Measurements from ENCODE around the gene DCLK2. TPM values are rescaled to one million over a fixed set of nuclear protein-coding genes. Genes with fewer than 3 reads are reported as not detected.

Gene DCLK2
- total and polyA plus RNA-seq, 2 donors from 2014 or later = 2.6 to 3.4 TPM

DNA sequence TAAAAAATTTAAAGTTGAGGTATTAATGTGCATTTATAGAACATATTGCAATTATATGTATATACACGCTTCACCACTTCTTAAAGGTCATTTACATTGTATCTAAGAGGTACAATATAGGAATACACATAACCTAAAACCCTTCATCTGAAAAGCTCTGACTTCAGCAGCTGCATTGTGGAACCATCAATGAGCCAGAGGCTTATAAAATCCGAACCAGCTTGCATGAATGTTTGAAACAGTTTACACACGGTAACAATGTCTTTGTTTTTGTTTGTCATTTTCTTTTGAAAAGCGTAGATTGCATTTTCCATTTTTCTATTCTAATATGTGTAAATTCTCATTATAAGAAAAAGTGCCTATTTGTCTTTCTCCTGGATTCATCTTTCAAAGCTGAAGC lies 221.6 kb downstream of the DCLK2 start:
- Histone ChIP-seq H3K27ac (ENCODE audit: low read depth in 2 of 2, low read length in 2 of 2) (no peak overlapping the region), H3K27me3 (ENCODE audit: control insufficient read depth, insufficient read depth, low read length) (no peaks in the 10 kb centered on the region), H3K4me1 (ENCODE audit: control insufficient read depth in 2 of 3, insufficient read depth in 2 of 3, low read depth in 1 of 3, low read length in 3 of 3) (no peaks in the 10 kb centered on the region), H3K9me3 (ENCODE audit: control insufficient read depth in 2 of 3, insufficient read depth in 1 of 3, low read length in 3 of 3) (no peaks in the 10 kb centered on the region), H3K36me3 (ENCODE audit: control insufficient read depth in 2 of 3, insufficient read depth in 3 of 3, low read length in 3 of 3) (no peaks in the 10 kb centered on the region), H3K9ac (ENCODE audit: low read length in 3 of 3) (no peak overlapping the region), H3K4me3 (ENCODE audit: low read length in 3 of 3) (no peak overlapping the region)
- FAIRE-seq (no peak), DNase-seq (no peak)
- TF ChIP-seq, protein P1, sequence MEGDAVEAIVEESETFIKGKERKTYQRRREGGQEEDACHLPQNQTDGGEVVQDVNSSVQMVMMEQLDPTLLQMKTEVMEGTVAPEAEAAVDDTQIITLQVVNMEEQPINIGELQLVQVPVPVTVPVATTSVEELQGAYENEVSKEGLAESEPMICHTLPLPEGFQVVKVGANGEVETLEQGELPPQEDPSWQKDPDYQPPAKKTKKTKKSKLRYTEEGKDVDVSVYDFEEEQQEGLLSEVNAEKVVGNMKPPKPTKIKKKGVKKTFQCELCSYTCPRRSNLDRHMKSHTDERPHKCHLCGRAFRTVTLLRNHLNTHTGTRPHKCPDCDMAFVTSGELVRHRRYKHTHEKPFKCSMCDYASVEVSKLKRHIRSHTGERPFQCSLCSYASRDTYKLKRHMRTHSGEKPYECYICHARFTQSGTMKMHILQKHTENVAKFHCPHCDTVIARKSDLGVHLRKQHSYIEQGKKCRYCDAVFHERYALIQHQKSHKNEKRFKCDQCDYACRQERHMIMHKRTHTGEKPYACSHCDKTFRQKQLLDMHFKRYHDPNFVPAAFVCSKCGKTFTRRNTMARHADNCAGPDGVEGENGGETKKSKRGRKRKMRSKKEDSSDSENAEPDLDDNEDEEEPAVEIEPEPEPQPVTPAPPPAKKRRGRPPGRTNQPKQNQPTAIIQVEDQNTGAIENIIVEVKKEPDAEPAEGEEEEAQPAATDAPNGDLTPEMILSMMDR (IDR thresholded peaks at IDR 0.05; ENCODE audit: borderline replicate concordance, extremely low read depth, insufficient read depth) = no peak
- intact Hi-C loops (cut with DNase I) = no loop called here

GRCh38 chr4:150302553-150302952 lies 224.3 kb downstream of the DCLK2 start:
- H3K9ac ChIP-seq (ENCODE audit: low read length in 3 of 3) = no peak overlapping the region
- H3K4me3 ChIP-seq (ENCODE audit: low read length in 3 of 3) = no peak overlapping the region
- DNase-seq (no peak), FAIRE-seq (peak; percentile 17)
- TF ChIP-seq, protein P1 (IDR thresholded peaks at IDR 0.05; ENCODE audit: borderline replicate concordance, extremely low read depth, insufficient read depth) = no peak
- H3K4me1 ChIP-seq (ENCODE audit: control insufficient read depth in 2 of 3, insufficient read depth in 2 of 3, low read depth in 1 of 3, low read length in 3 of 3) = no peaks in the 10 kb centered on the region
- no peaks in the 10 kb centered on the region for H3K9me3 ChIP-seq (ENCODE audit: control insufficient read depth in 2 of 3, insufficient read depth in 1 of 3, low read length in 3 of 3)
- no peak overlapping the region for H3K27ac ChIP-seq (ENCODE audit: low read depth in 2 of 2, low read length in 2 of 2)
- intact Hi-C loops (cut with DNase I) = no loop called here
- no peaks in the 10 kb centered on the region for H3K36me3 ChIP-seq (ENCODE audit: control insufficient read depth in 2 of 3, insufficient read depth in 3 of 3, low read length in 3 of 3)
- H3K27me3 ChIP-seq (ENCODE audit: control insufficient read depth, insufficient read depth, low read length) = no peaks in the 10 kb centered on the region

- DNase-seq = peak in 1 of 5 donors; percentile 8
- H3K36me3 ChIP-seq (ENCODE audit: control insufficient read depth in 2 of 3, insufficient read depth in 3 of 3, low read length in 3 of 3) = no peaks in the 10 kb centered on the region
- H3K9me3 ChIP-seq (ENCODE audit: control insufficient read depth in 2 of 3, insufficient read depth in 1 of 3, low read length in 3 of 3) = no peaks in the 10 kb centered on the region
- intact Hi-C loops (cut with DNase I) = no loop called here
- H3K4me3 ChIP-seq (ENCODE audit: low read length in 3 of 3) = no peak overlapping the region
- no peak overlapping the region for H3K9ac ChIP-seq (ENCODE audit: low read length in 3 of 3)
- no peak overlapping the region for H3K27ac ChIP-seq (ENCODE audit: low read depth in 2 of 2, low read length in 2 of 2)
- no peaks in the 10 kb centered on the region for H3K27me3 ChIP-seq (ENCODE audit: control insufficient read depth, insufficient read depth, low read length)
- no peak for FAIRE-seq
- TF ChIP-seq, protein P1 (IDR thresholded peaks at IDR 0.05; ENCODE audit: borderline replicate concordance, extremely low read depth, insufficient read depth) = no peak
- no peaks in the 10 kb centered on the region for H3K4me1 ChIP-seq (ENCODE audit: control insufficient read depth in 2 of 3, insufficient read depth in 2 of 3, low read depth in 1 of 3, low read length in 3 of 3)
Observed at GRCh38 chr4:150305995-150306394, 227.8 kb downstream of the DCLK2 start.

GRCh38 chr4:150306719-150307118 lies 228.5 kb downstream of the DCLK2 start:
- DNase-seq (no peak), FAIRE-seq (no peak)
- H3K27ac ChIP-seq (ENCODE audit: low read depth in 2 of 2, low read length in 2 of 2) = no peak overlapping the region
- TF ChIP-seq, protein P1 (IDR thresholded peaks at IDR 0.05; ENCODE audit: borderline replicate concordance, extremely low read depth, insufficient read depth) = no peak
- no peaks in the 10 kb centered on the region for H3K27me3 ChIP-seq (ENCODE audit: control insufficient read depth, insufficient read depth, low read length)
- intact Hi-C loops (cut with DNase I) = no loop called here
- H3K9ac ChIP-seq (ENCODE audit: low read length in 3 of 3) = no peak overlapping the region
- no peaks in the 10 kb centered on the region for H3K9me3 ChIP-seq (ENCODE audit: control insufficient read depth in 2 of 3, insufficient read depth in 1 of 3, low read length in 3 of 3)
- H3K4me1 ChIP-seq (ENCODE audit: control insufficient read depth in 2 of 3, insufficient read depth in 2 of 3, low read depth in 1 of 3, low read length in 3 of 3) = peaks cover 0 to 5% (median 2%) of the 10 kb centered on the region in 3 donors
- no peak overlapping the region for H3K4me3 ChIP-seq (ENCODE audit: low read length in 3 of 3)
- H3K36me3 ChIP-seq (ENCODE audit: control insufficient read depth in 2 of 3, insufficient read depth in 3 of 3, low read length in 3 of 3) = no peaks in the 10 kb centered on the region
